Astrocyte (in vitro differentiated cells and primary cell): Measurements from ENCODE around the gene ELMOD3.

ENCODE experiments used
- EZH2 ChIP-seq: IDR thresholded peaks from 2 replicates; pipeline ENCODE4 v1.6.1; 2012; ENCODE audit warnings: mild to moderate bottlenecking, low read length, inconsistent platforms; ENCODE audit not compliant: insufficient read depth
- TF ChIP-seq, protein P1 (sequence below): IDR thresholded peaks from 2 replicates; pipeline ENCODE4 v1.5.1; 2011; ENCODE audit warnings: low read depth, mild to moderate bottlenecking, inconsistent platforms, low read length, moderate library complexity; ENCODE audit not compliant: insufficient read depth

DNA sequence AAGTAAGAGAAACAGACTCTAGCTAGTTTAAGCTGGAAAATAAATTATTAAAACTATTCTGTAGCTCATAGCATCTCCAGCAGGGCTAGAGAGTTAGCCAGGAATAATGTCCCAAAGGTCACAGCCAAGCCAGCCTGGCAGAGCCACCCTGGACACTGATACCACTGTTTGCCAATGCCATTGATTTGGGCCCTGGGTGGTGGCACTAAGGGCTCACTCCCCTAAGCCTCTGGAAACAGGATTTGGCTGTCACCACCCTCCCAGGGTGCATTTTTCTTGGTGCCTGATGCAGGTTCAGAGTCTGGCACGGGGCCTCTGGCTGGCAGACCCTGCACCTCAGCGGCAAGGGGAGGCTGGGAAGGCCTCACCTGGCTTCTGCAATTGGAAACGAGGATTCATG is 71.0 kb downstream of the ELMOD3 start:
- no peak for TF ChIP-seq EZH2
- TF ChIP-seq, protein P1, sequence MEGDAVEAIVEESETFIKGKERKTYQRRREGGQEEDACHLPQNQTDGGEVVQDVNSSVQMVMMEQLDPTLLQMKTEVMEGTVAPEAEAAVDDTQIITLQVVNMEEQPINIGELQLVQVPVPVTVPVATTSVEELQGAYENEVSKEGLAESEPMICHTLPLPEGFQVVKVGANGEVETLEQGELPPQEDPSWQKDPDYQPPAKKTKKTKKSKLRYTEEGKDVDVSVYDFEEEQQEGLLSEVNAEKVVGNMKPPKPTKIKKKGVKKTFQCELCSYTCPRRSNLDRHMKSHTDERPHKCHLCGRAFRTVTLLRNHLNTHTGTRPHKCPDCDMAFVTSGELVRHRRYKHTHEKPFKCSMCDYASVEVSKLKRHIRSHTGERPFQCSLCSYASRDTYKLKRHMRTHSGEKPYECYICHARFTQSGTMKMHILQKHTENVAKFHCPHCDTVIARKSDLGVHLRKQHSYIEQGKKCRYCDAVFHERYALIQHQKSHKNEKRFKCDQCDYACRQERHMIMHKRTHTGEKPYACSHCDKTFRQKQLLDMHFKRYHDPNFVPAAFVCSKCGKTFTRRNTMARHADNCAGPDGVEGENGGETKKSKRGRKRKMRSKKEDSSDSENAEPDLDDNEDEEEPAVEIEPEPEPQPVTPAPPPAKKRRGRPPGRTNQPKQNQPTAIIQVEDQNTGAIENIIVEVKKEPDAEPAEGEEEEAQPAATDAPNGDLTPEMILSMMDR, result no peak
